GM12874 (cell line): Measurements from ENCODE around the gene ABCF2.

Experiments
- CTCF ChIP-seq: IDR thresholded peaks from 2 replicates; pipeline ENCODE4 v1.5.1; 2011; ENCODE audit warnings: low read depth, mild to moderate bottlenecking, control low read depth, low read length, moderate library complexity; ENCODE audit not compliant: insufficient read depth

The ABCF2 gene

GRCh38 chr7:151240536-151240935 is 13.5 kb upstream of the ABCF2 start:
- TF ChIP-seq CTCF, result no peak

- TF ChIP-seq CTCF, result no peak
Observed at GRCh38 chr7:151239837-151240459, 12.9 kb upstream of the ABCF2 start.

- TF ChIP-seq CTCF, result no peak
Observed at GRCh38 chr7:151238924-151239836, 12.2 kb upstream of the ABCF2 start.

- TF ChIP-seq CTCF, result no peak
Observed at GRCh38 chr7:151238190-151238810, 11.3 kb upstream of the ABCF2 start.

- TF ChIP-seq CTCF, result no peak
Observed at GRCh38 chr7:151237244-151238189, 10.5 kb upstream of the ABCF2 start.

GRCh38 chr7:151236406-151236805 is 9.4 kb upstream of the ABCF2 start:
- no peak for TF ChIP-seq CTCF
